BLaER1 (cell line): Measurements from ENCODE around the gene ARPC5L.
A peak's percentile ranks its signal among the peaks of the same experiment; 100 is the strongest.
"Not testable (repeated sequence)": the region's sequence is repeated elsewhere in the genome, so short reads cannot be mapped to it uniquely, and the experiment has no call there.

Source experiments
- H3K27ac ChIP-seq: shearing (Covaris generic); formaldehyde crosslinking; 2 replicates; pipeline ENCODE4 v1.8.1; 2022
- H3K27me3 ChIP-seq: shearing (Covaris generic); formaldehyde crosslinking; 2 replicates; pipeline ENCODE4 v1.8.1; 2022
- H3K36me3 ChIP-seq: shearing (Covaris generic); formaldehyde crosslinking; 2 replicates; pipeline ENCODE4 v1.8.1; 2022
- H3K4me1 ChIP-seq: shearing (Covaris generic); formaldehyde crosslinking; 2 replicates; pipeline ENCODE4 v1.8.1; 2022
- H3K4me2 ChIP-seq: shearing (Covaris generic); formaldehyde crosslinking; 2 replicates; pipeline ENCODE4 v1.8.1; 2022
- H3K4me3 ChIP-seq: shearing (Covaris generic); formaldehyde crosslinking; 2 replicates; pipeline ENCODE4 v1.8.1; 2022
- H3K9ac ChIP-seq: shearing (Covaris generic); formaldehyde crosslinking; 2 replicates; pipeline ENCODE4 v1.8.1; 2022
- H3K9me3 ChIP-seq: shearing (Covaris generic); formaldehyde crosslinking; 2 replicates; pipeline ENCODE4 v1.8.1; 2022
- H4K20me1 ChIP-seq: shearing (Covaris generic); formaldehyde crosslinking; 2 replicates; pipeline ENCODE4 v1.8.1; 2022
- Cebpa-rat ChIP-seq: shearing (Covaris generic); IDR thresholded peaks from 2 replicates; pipeline ENCODE4 v1.8.1; 2022

Gene ARPC5L

DNA sequence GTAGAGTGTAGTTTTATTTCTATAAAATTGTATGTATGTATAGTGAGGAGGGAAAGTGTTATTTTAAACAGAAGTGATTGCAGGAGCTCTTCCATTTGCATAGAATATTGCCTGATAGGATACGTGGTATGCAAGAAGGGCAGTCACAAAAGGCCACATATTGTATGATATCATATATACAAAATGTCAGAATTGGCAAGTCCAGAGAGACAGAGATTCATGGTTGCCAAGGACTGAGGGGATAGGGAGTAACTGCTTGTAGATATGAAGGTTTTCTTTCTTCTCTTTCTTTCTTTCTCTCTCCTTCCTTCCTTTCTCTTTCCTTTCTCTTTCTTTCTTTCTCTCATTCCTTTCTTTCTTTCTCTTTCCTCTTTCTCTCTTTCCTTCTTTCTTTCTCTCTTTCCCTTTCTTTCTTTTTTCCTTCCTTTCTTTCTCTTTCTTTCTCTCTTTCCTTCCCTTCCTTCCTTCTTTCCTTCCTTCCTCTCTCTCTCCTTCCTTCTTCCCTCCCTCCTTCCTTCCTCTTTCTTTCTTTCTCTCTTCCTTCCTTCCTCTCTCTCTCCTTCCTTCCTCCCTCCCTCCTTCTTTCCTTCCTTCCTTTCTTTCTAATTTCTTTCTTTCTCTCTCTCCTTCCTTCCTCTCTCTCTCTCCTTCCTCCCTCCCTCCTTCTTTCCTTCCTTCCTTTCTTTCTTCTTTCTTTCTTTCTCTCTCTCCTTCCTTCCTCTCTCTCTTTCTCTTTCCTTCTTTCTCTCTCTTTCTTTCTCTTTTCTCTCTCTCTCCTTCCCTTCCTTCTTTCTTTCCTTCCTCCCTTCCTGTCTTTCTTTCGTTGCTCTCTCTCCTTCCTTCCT, 33.2 kb upstream of the ARPC5L start:
- Histone ChIP-seq H3K4me1 (peaks cover 30% of the 10 kb centered on the region), H3K27me3 (no peaks in the 10 kb centered on the region), H3K36me3 (no peaks in the 10 kb centered on the region), H3K9me3 (no peaks in the 10 kb centered on the region; the same call in 1 of the 2 replicates), H4K20me1 (no peaks in the 10 kb centered on the region), H3K27ac (no peak overlapping the region), H3K4me3 (no peak overlapping the region), H3K4me2 (no peak overlapping the region), H3K9ac (no peak overlapping the region)
- no peak for TF ChIP-seq Cebpa-rat

DNA sequence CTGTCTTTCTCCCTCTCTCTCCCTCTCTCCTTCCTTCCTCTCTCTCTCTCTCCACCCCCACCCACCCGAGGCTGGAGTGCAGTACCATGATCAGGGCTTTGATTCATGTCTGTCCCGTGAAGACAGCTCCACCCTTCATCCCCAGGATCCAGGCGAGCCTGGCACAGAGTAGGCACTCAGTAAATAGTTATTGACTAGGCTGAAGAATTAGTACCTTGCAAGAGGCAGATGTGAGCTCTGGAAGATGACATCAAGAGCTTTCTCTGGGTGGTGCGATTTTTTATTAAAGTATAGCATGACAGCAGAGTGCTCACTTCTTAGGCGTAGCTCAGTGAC, 32.6 kb upstream of the ARPC5L start:
- no peak for TF ChIP-seq Cebpa-rat
- no peak overlapping the region for H3K4me3 ChIP-seq
- no peak overlapping the region for H3K9ac ChIP-seq
- H3K27ac ChIP-seq, result no peak overlapping the region
- no peaks in the 10 kb centered on the region for H3K27me3 ChIP-seq
- H3K9me3 ChIP-seq, result no peaks in the 10 kb centered on the region; the same call in 1 of the 2 replicates
- peaks cover 36% of the 10 kb centered on the region for H3K4me1 ChIP-seq
- H3K4me2 ChIP-seq, result no peak overlapping the region
- H4K20me1 ChIP-seq, result no peaks in the 10 kb centered on the region
- no peaks in the 10 kb centered on the region for H3K36me3 ChIP-seq

DNA sequence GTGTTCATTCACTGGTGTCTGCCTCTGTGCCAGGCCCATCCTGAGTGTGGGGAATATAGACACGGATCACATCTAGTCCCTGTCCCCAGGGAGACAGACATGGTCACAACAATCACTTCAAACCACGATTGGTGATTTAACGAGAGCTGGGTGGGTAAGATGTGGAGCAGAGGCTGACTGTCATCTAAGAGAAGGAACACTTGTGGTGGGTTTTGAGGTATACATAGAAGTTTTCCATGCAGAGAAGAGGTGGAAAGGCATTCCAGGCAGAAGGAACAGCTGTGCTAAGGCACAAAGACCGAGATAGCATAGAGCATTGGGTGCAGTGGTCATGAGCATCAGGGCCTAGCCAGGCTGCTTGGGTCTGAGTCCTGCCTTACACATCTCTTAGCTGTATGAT, 31.3 kb upstream of the ARPC5L start:
- Histone ChIP-seq H3K4me2 (peak overlapping the region; percentile 75), H3K4me3 (no peak overlapping the region), H3K36me3 (no peaks in the 10 kb centered on the region), H3K9me3 (no peaks in the 10 kb centered on the region; the same call in 1 of the 2 replicates), H3K27me3 (no peaks in the 10 kb centered on the region), H3K4me1 (peaks cover 49% of the 10 kb centered on the region), H4K20me1 (no peaks in the 10 kb centered on the region), H3K27ac (no peak overlapping the region), H3K9ac (no peak overlapping the region; the same call in 1 of the 2 replicates)
- TF ChIP-seq Cebpa-rat, result no peak

DNA sequence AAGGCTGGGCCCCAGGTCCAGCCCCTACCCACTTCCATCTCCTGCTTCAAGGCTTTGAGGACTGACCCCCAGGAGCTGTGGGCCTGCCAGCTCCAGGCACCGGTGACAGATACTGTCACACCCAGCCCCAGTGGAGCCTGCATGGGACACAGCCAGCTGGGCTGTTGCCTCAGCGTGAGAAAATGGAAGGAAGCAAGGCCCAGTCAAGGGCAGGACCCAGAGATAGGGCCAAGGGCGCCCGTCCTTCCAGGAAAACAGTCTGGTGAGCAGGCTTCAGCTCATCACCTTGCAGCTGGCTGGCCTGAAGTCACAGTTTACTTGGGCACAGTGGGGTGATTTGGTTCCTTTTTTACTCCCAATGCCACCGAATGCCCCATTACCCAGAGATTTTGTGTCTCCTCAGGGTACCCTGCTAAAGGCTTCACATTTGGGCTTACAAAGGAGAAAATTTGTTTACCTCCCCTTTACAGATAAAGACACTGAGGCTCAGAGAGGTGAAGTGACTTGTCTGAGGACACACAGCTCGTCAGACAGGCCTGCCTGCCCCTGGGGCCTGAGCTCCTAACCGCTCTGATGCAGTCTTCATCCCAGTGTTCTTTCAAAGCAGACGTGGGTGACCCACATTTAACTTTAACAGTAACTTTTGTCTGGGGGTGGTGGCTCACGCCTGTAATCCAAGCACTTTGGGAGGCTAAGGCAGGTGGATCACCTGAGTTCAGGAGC, 30.1 kb upstream of the ARPC5L start:
- Histone ChIP-seq H3K4me3 (no peak overlapping the region), H3K9me3 (no peaks in the 10 kb centered on the region; the same call in 1 of the 2 replicates), H3K27me3 (no peaks in the 10 kb centered on the region), H3K4me1 (peaks cover 53% of the 10 kb centered on the region), H3K27ac (peak overlapping the region; percentile 28; the same call in 1 of the 2 replicates), H4K20me1 (no peaks in the 10 kb centered on the region), H3K9ac (peak overlapping the region; percentile 43; the same call in 1 of the 2 replicates), H3K36me3 (no peaks in the 10 kb centered on the region), H3K4me2 (peak overlapping the region; percentile 75)
- TF ChIP-seq Cebpa-rat, result no peak

DNA sequence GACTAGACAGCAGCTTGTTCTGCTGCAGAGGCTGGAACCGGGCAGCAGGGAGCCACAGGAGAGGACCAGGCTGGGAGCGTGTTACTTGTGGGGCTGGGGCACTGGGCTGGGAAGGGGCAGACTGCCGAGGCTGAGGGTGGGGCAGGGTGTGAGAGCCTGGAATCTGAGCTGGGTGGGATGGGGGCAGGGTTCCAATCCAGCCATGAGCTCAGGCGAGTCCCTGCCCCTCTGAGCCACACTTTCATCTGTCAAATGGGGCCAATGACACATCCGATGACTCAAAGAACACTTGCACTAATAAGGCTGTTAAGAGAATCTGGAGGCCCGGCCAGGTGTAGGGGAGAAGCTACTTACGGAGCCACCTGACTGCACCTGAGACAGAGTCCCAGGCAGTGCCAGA, 27.3 kb upstream of the ARPC5L start:
- Histone ChIP-seq H3K4me3 (no peak overlapping the region), H4K20me1 (no peaks in the 10 kb centered on the region), H3K36me3 (no peaks in the 10 kb centered on the region), H3K9me3 (no peaks in the 10 kb centered on the region), H3K4me1 (peaks cover 53% of the 10 kb centered on the region), H3K4me2 (peak overlapping the region; percentile 87), H3K9ac (peak overlapping the region; percentile 55; the same call in 1 of the 2 replicates), H3K27ac (no peak overlapping the region), H3K27me3 (no peaks in the 10 kb centered on the region)
- no peak for TF ChIP-seq Cebpa-rat

DNA sequence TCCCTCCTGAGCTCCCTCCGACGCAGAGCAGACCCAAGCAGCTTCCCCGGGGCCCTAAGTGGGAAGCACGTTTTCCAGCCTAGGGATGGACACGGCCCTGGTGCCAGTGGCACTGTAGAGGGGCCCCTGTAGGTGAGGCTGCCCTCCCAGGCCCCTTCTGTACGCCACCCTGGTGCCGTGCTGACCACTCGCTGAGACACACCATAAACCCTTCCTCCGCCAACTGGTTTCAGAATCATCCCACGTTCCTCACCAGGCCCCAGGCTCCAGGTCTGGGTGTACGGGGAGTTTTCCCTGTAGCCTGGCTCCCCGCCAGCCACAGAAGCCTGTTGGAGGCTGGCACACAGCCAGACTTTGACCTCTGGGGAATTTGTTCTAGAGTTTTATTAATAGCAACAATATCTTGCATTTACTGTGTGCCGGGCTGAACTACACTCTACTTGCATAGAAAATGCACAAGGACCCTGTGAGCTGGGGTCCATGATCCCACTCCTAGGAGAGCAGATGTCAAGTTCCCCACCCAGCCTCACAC, 26.8 kb upstream of the ARPC5L start:
- peak overlapping the region; percentile 18; the same call in 1 of the 2 replicates for H3K27ac ChIP-seq
- H4K20me1 ChIP-seq, result no peaks in the 10 kb centered on the region
- no peaks in the 10 kb centered on the region for H3K27me3 ChIP-seq
- peak overlapping the region; percentile 87 for H3K4me2 ChIP-seq
- peaks cover 53% of the 10 kb centered on the region for H3K4me1 ChIP-seq
- TF ChIP-seq Cebpa-rat, result no peak
- peak overlapping the region; percentile 55; the same call in 1 of the 2 replicates for H3K9ac ChIP-seq
- no peak overlapping the region for H3K4me3 ChIP-seq
- no peaks in the 10 kb centered on the region for H3K36me3 ChIP-seq
- H3K9me3 ChIP-seq, result no peaks in the 10 kb centered on the region

DNA sequence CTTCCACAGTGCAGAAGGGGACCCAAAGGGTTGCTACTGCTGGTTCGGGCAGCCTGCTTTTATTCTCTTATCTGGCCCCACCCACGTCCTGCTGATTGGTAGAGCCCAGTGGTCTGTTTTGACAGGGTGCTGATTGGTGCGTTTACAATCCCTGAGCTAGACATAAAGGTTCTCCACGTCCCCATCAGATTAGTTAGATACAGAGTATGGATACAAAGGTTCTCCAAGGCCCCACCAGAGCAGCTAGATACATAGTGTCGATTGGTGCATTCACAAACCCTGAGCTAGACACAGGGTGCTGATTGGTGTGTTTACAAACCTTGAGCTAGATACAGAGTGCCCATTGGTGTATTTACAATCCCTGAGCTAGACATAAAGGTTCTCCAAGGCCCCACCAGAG, 23.8 kb upstream of the ARPC5L start:
- not testable (repeated sequence) for H3K36me3 ChIP-seq, H3K27me3 ChIP-seq, H3K9me3 ChIP-seq, H3K4me2 ChIP-seq, H4K20me1 ChIP-seq, H3K4me3 ChIP-seq, H3K9ac ChIP-seq, H3K27ac ChIP-seq
- peaks cover 25% of the 10 kb centered on the region for H3K4me1 ChIP-seq

DNA sequence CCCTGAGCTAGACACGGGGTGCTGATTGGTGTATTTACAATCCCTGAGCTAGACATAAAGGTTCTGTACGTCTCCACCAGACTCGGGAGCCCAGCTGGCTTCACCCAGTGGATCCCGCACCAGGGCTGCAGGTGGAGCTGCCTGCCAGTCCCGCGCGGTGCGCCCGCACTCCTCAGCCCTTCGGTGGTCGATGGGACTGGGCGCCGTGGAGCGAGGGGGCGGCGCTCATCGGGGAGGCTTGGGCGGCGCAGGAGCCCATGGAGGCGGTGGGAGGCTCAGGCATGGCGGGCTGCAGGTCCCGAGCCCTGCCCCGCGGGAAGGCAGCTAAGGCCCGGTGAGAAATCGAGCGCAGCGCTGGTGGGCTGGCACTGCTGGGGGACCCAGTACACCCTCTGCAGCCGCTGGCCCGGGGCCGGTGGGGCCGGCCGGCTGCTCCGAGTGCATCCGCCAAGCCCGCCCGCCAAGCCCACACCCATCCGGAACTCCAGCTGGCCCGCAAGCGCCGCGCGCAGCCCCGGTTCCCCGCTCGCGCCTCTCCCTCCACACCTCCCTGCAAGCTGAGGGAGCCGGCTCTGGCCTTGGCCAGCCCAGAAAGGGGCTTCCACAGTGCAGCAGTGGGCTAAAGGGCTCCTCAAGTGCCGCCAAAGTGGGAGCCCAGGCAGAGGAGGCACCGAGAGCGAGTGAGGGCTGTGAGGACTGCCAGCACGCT, 23.2 kb upstream of the ARPC5L start:
- not testable (repeated sequence) for H3K4me3 ChIP-seq, H3K27ac ChIP-seq, H3K4me2 ChIP-seq, H3K9me3 ChIP-seq, H4K20me1 ChIP-seq, H3K9ac ChIP-seq, H3K36me3 ChIP-seq, H3K27me3 ChIP-seq
- peaks cover 23% of the 10 kb centered on the region for H3K4me1 ChIP-seq

DNA sequence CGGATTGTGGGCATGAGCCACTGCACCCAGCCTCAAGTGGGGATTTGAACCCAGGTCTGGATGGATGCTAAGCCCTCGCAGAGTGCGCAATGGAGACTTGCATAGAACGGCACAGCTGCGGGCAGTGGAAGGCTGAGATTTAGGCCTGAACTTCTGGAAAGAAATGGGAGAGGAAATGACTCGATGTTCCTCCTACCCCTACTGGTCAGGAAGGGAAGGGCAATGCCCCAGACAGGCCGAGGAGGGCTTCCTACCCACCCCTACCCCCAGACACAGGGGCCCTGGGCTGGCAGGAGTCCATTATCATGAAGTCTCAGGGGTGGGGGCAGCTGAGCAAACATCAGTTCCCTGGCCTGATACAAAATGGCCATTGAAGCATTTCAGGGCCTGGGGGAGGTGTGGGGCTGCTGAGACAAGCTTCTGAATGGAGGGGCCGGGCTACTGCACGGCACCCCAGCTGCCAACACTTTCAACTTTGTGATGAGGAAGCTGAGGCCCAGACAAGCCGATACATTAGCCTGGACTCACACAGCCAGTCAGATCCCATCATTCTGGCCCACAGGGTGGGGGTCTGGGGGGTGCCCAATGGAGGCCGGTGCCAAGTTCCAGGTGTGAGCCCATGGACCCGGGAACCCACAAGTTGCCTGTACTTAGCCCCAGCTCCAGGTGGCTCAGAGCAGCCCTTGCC, 22.2 kb upstream of the ARPC5L start:
- H3K4me1 ChIP-seq, result peaks cover 12% of the 10 kb centered on the region
- no peak overlapping the region for H3K27ac ChIP-seq
- H3K4me3 ChIP-seq, result no peak overlapping the region
- H3K9ac ChIP-seq, result no peak overlapping the region
- no peaks in the 10 kb centered on the region for H3K36me3 ChIP-seq
- TF ChIP-seq Cebpa-rat, result no peak
- no peak overlapping the region for H3K4me2 ChIP-seq
- H3K27me3 ChIP-seq, result no peaks in the 10 kb centered on the region
- H4K20me1 ChIP-seq, result no peaks in the 10 kb centered on the region
- H3K9me3 ChIP-seq, result no peaks in the 10 kb centered on the region
